MM.1S (cell line): ENCODE data around the gene RBM47.

Experiments
- CTCF ChIP-seq: fragments of 300-600 bp; sonication (generic); IDR thresholded peaks from 2 replicates; pipeline ENCODE4 v1.5.1; 2016; ENCODE audit warnings: antibody characterized with exemption, low read length, mixed read lengths
- EZH2 ChIP-seq: fragments of 300-600 bp; sonication (generic); optimal IDR thresholded peaks from 2 replicates; pipeline ENCODE3; 2017; ENCODE audit warnings: low read depth, mild to moderate bottlenecking, antibody characterized with exemption, low read length, mixed read lengths

GRCh38 chr4:40521957-40522356 lies 107.7 kb downstream of the RBM47 start:
- no peak for TF ChIP-seq CTCF
- no peak for TF ChIP-seq EZH2
